ENCODE results near the gene SLC25A22.

SLC25A22 gene

DNA sequence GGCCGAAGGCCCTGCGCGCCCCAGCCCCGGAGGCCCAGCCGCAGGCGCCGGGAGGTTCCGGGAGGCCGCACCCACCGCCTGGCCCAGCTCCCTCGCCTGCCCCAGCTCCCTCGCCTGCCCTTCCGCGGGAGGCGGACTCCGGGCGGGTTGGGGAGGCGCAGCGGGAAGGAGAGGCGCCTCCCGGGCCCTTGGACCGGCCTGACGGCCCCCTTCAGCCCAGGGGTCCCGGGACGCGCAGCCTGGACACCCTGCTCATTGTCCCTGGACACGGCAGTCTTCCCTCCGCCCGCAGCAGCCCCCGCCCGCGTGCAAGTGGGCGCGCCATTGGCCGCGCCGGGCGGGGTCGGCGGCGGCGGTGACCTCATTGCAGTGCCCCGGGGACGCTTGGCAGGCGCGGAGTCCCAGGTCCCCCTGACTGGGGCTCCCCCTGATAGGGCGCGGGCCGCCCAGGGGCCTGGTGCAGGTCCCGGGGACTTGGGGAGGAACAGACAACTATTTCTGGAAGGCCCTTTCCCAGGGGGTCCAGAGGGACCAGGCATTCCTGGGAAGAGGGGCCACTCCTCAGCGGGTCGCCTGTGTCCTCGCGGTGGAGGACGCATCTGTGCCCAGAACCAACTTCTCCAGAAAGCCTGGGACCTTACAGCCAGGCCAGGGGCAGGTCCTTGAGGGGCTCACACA is 35.2 kb upstream of the SLC25A22 start:
- Histone ChIP-seq H3K4me1 (ENCODE audit: insufficient read depth, low read length, severe bottlenecking) (peaks cover 22% of the 10 kb centered on the region), H3K9me2 (ENCODE audit: low read depth, low read length) (no peaks in the 10 kb centered on the region), H3K9ac (ENCODE audit: low read length) (no peak overlapping the region; the same call in 1 of the 2 replicates), H4K20me1 (ENCODE audit: insufficient read depth, low read length) (no peaks in the 10 kb centered on the region), H3K79me2 (ENCODE audit: insufficient read depth, low read length) (no peaks in the 10 kb centered on the region), H3F3A (ENCODE audit: insufficient read depth, low read length) (no peaks in the 10 kb centered on the region), H3K4me2 (ENCODE audit: low read length) (peak overlapping the region; percentile 57), H3K27me3 (ENCODE audit: insufficient read depth, low read length) (peaks cover 18% of the 10 kb centered on the region), H3K27ac (ENCODE audit: low read depth, low read length, poor library complexity, severe bottlenecking) (no peak overlapping the region), H3K4me3 (ENCODE audit: low read depth, low read length, poor library complexity, severe bottlenecking) (peak overlapping the region; percentile 43), H3K9me3 (ENCODE audit: low read length) (no peaks in the 10 kb centered on the region), H2AFZ (ENCODE audit: low read length) (no peak overlapping the region), H3K36me3 (ENCODE audit: insufficient read depth, low read length) (peaks cover 9% of the 10 kb centered on the region)
- TF ChIP-seq EZH2 (IDR thresholded peaks at IDR 0.05; ENCODE audit: borderline replicate concordance, low read length), result no peak
- TF ChIP-seq CTCF (IDR thresholded peaks at IDR 0.05; ENCODE audit: low read length), result no peak

GRCh38 chr11:832529-833113 is 34.5 kb upstream of the SLC25A22 start, which contains the start of gene CD151:
Gene CD151, plus strand, starts transcription at chr11:832952. Its CDS starts 3,118 bp downstream, at chr11:836070.
- Histone ChIP-seq H3K4me1 (ENCODE audit: insufficient read depth, low read length, severe bottlenecking) (peaks cover 22% of the 10 kb centered on the region), H4K20me1 (ENCODE audit: insufficient read depth, low read length) (no peaks in the 10 kb centered on the region), H3K4me2 (ENCODE audit: low read length) (peak within 1 kb of the TSS; percentile 57), H3K4me3 (ENCODE audit: low read depth, low read length, poor library complexity, severe bottlenecking) (peak within 1 kb of the TSS; percentile 43), H3K27me3 (ENCODE audit: insufficient read depth, low read length) (peaks cover 22% of the 10 kb centered on the region), H3F3A (ENCODE audit: insufficient read depth, low read length) (no peaks in the 10 kb centered on the region), H3K79me2 (ENCODE audit: insufficient read depth, low read length) (no peaks in the 10 kb centered on the region), H3K9ac (ENCODE audit: low read length) (no peak within 1 kb of the TSS; the same call in 1 of the 2 replicates), H3K27ac (ENCODE audit: low read depth, low read length, poor library complexity, severe bottlenecking) (no peak within 1 kb of the TSS), H3K9me3 (ENCODE audit: low read length) (no peaks in the 10 kb centered on the region), H3K9me2 (ENCODE audit: low read depth, low read length) (no peaks in the 10 kb centered on the region), H2AFZ (ENCODE audit: low read length) (no peak within 1 kb of the TSS), H3K36me3 (ENCODE audit: insufficient read depth, low read length) (peaks cover 4% of the 10 kb centered on the region; the same call in 1 of the 2 replicates)
- TF ChIP-seq CTCF (IDR thresholded peaks at IDR 0.05; ENCODE audit: low read length), result no peak
- no peak for TF ChIP-seq EZH2 (IDR thresholded peaks at IDR 0.05; ENCODE audit: borderline replicate concordance, low read length)

DNA sequence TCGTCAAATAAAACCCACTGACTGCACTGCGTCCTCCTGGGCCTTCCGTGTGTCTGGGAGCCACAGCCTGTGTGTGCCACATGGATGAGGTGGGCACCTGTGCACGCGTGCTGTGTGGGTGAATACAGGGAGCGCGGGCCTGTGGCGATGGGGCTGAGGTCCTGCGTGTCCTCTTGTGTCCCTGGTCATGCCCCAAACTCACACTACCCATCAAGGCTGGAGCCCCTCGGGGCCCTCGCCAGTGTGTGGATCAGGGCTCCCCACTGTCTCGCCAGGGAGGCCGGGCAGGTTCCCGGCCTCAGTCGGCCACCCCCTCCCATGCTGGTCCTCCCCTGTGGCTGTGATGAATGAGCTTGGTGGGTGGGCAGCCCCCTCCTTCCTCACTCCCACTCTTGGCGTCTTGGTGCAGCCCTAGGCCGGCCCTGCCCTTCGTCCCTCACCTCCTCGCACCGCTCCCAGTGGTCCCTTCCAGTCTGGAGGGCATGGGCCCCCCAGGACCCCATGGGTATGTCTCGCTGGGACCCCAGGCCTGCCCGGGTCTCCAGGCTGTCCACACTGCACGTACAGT is 34.0 kb upstream of the SLC25A22 start:
- H3K27ac ChIP-seq (ENCODE audit: low read depth, low read length, poor library complexity, severe bottlenecking), result no peak overlapping the region
- no peaks in the 10 kb centered on the region for H3K9me2 ChIP-seq (ENCODE audit: low read depth, low read length)
- H3K9me3 ChIP-seq (ENCODE audit: low read length), result no peaks in the 10 kb centered on the region
- H3K9ac ChIP-seq (ENCODE audit: low read length), result no peak overlapping the region; the same call in 1 of the 2 replicates
- H4K20me1 ChIP-seq (ENCODE audit: insufficient read depth, low read length), result no peaks in the 10 kb centered on the region
- H3K4me1 ChIP-seq (ENCODE audit: insufficient read depth, low read length, severe bottlenecking), result peaks cover 27% of the 10 kb centered on the region
- H3K4me3 ChIP-seq (ENCODE audit: low read depth, low read length, poor library complexity, severe bottlenecking), result peak overlapping the region; percentile 38
- no peak overlapping the region for H2AFZ ChIP-seq (ENCODE audit: low read length)
- H3K79me2 ChIP-seq (ENCODE audit: insufficient read depth, low read length), result no peaks in the 10 kb centered on the region
- no peaks in the 10 kb centered on the region for H3F3A ChIP-seq (ENCODE audit: insufficient read depth, low read length)
- H3K36me3 ChIP-seq (ENCODE audit: insufficient read depth, low read length), result no peaks in the 10 kb centered on the region; the same call in 1 of the 2 replicates
- H3K4me2 ChIP-seq (ENCODE audit: low read length), result peak overlapping the region; percentile 45; the same call in 1 of the 2 replicates
- TF ChIP-seq EZH2 (IDR thresholded peaks at IDR 0.05; ENCODE audit: borderline replicate concordance, low read length), result no peak
- TF ChIP-seq CTCF (IDR thresholded peaks at IDR 0.05; ENCODE audit: low read length), result no peak
- peaks cover 22% of the 10 kb centered on the region for H3K27me3 ChIP-seq (ENCODE audit: insufficient read depth, low read length)
